Motor neuron (in vitro differentiated cells): ENCODE results near the gene CLTCL1. TPM values are rescaled to one million over a fixed set of nuclear protein-coding genes. Genes with fewer than 3 reads are reported as not detected.
A peak's percentile ranks its signal among the peaks of the same experiment; 100 is the strongest.
"Not testable (repeated sequence)": the region's sequence is repeated elsewhere in the genome, so short reads cannot be mapped to it uniquely, and the experiment has no call there.

Source experiments
- ATAC-seq, 8 experiments: fragments of 200-7000 bp; cut with Tn5 transposase; replicated peaks in 6 of 8; 2 replicates each; pipeline ENCODE4 v1.8.0; 2021; ENCODE audit warnings: mild to moderate bottlenecking in 8 of 8, moderate library complexity in 8 of 8
- H3K27ac ChIP-seq, 2 donors: fragments of 250-450 bp; sonication (Bioruptor Pico); 2 replicates each; pipeline ENCODE4 v1.9.0; 2021; ENCODE audit warnings: antibody characterized with exemption in 2 of 2, mild to moderate bottlenecking in 2 of 2, moderate library complexity in 1 of 2
- H3K4me1 ChIP-seq, 2 donors: fragments of 250-450 bp; sonication (Bioruptor Pico); replicated peaks in 1 of 2; 2 replicates each; pipeline ENCODE4 v1.6.1; 2021; ENCODE audit warnings: antibody characterized with exemption in 2 of 2, mild to moderate bottlenecking in 2 of 2, moderate library complexity in 1 of 2
- H3K4me3 ChIP-seq, 5 donors: fragments of 250-450 bp; sonication (Bioruptor Pico); 2 replicates each; pipeline ENCODE4 v1.9.0; 2021; ENCODE audit warnings: antibody characterized with exemption in 5 of 5, mild to moderate bottlenecking in 5 of 5, moderate library complexity in 4 of 5
- WGBS, 10 experiments: fragments of 450-650 bp; shearing (Covaris generic); methylation state at CpG; one replicate each; pipeline ENCODE4 v1.0.0; 2022; 5-methylcytosine and 5-hydroxymethylcytosine counted together
- in situ Hi-C, 9 experiments: fragments of 400-800 bp; cut with MboI; loops; one replicate each; pipeline ENCODE4 v1.15.0; 2021; ENCODE audit warnings: low sequenced_read_pairs in 9 of 9, low pct_unique_long_range_greater_than_20kb in 2 of 9; ENCODE audit not compliant: unreplicated experiment in 9 of 9
- total RNA-seq, 8 experiments: library from RNA; unstranded; fragments of 300-600 nt; gene quantifications; 2 replicates each; pipeline versions ENCODE4 v1.2.3 to v1.2.4, GENCODE V29; 2022

The CLTCL1 gene
- total RNA-seq, 8 experiments from 2014 or later = 3.5 to 12.8 (median 6.1) TPM

GRCh38 chr22:19204640-19205039 is 86.9 kb downstream of the CLTCL1 start:
- WGBS, 10 experiments = 80 to 100% (median 93%) methylated on average over 1 to 3 of the region's 4 CpGs; no CpG with 5 or more reads in 3 of the 10 experiments
- in situ Hi-C loops = loop anchor here in 1 of 9 experiments (25.0 kb wide), 1 partner anchor 133 kb away; no protein-coding TSS in a partner anchor

GRCh38 chr22:19203834-19204233 is 87.7 kb downstream of the CLTCL1 start:
- no peak overlapping the region for H3K27ac ChIP-seq
- WGBS, 10 experiments = 80 to 100% (median 90%) methylated on average over 1 to 7 of the region's 8 CpGs; no CpG with 5 or more reads in 5 of the 10 experiments
- no peak overlapping the region for H3K4me3 ChIP-seq
- peak in 3 of 8 experiments; percentile 34 to 95 (median 88) for ATAC-seq
- no peaks in the 10 kb centered on the region for H3K4me1 ChIP-seq
- in situ Hi-C loops = loop anchor here in 1 of 9 experiments (25.0 kb wide), 1 partner anchor 133 kb away; no protein-coding TSS in a partner anchor

More at GRCh38 chr22:19204640-19205039, 86.9 kb downstream of the CLTCL1 start:
- no peak overlapping the region for H3K27ac ChIP-seq
- ATAC-seq = no peak
- H3K4me1 ChIP-seq = no peaks in the 10 kb centered on the region
- H3K4me3 ChIP-seq = no peak overlapping the region

GRCh38 chr22:19202799-19203186 is 88.7 kb downstream of the CLTCL1 start:
- ATAC-seq, H3K4me1 ChIP-seq, H3K4me3 ChIP-seq, H3K27ac ChIP-seq: not testable (repeated sequence)
- WGBS, 10 experiments = 83 to 100% (median 100%) methylated on average over 1 to 2 of the region's 3 CpGs; no CpG with 5 or more reads in 7 of the 10 experiments
- in situ Hi-C loops = loop anchor here in 1 of 9 experiments (25.0 kb wide), 1 partner anchor 135 kb away; no protein-coding TSS in a partner anchor

GRCh38 chr22:19201869-19202798 is 89.4 kb downstream of the CLTCL1 start:
- in situ Hi-C loops = loop anchor here in 1 of 9 experiments (25.0 kb wide), 1 partner anchor 135 kb away; no protein-coding TSS in a partner anchor
- 80 to 100% (median 100%) methylated on average over 1 to 5 of the region's 18 CpGs; no CpG with 5 or more reads in 2 of the 10 experiments for WGBS, 10 experiments
- no peak overlapping the region for H3K27ac ChIP-seq
- H3K4me3 ChIP-seq = no peak overlapping the region
- H3K4me1 ChIP-seq = peaks cover 0 to 4% of the 10 kb centered on the region in 2 donors
- ATAC-seq = no peak

GRCh38 chr22:19201130-19201868 is 90.2 kb downstream of the CLTCL1 start:
- ATAC-seq = no peak
- Histone ChIP-seq H3K4me1 (peaks cover 0 to 8% of the 10 kb centered on the region in 2 donors), H3K4me3 (no peak overlapping the region), H3K27ac (no peak overlapping the region)
- WGBS, 10 experiments = 70 to 100% (median 97%) methylated on average over 1 to 17 of the region's 23 CpGs; no CpG with 5 or more reads in 2 of the 10 experiments
- in situ Hi-C loops = loop anchor here in 1 of 9 experiments (25.0 kb wide), 1 partner anchor 136 kb away; no protein-coding TSS in a partner anchor

GRCh38 chr22:19199479-19199878 is 92.0 kb downstream of the CLTCL1 start:
- WGBS, 10 experiments = 56 to 100% (median 94%) methylated on average over 1 to 7 of the region's 8 CpGs; no CpG with 5 or more reads in 2 of the 10 experiments
- ATAC-seq = peak in 2 of 8 experiments; percentile 17 to 45
- H3K4me1 ChIP-seq = peaks cover 0 to 8% of the 10 kb centered on the region in 2 donors
- H3K27ac ChIP-seq = no peak overlapping the region
- H3K4me3 ChIP-seq = no peak overlapping the region
- in situ Hi-C loops = loop anchor here in 2 of 9 experiments (25.0 kb wide), 2 partner anchors 238 to 438 kb away; partner anchors contain the start of genes C22orf39 (in 1 of the 2), HIRA (in 1 of the 2) and MRPL40 (in 1 of the 2)

- Histone ChIP-seq H3K4me1 (peaks cover 0 to 8% of the 10 kb centered on the region in 2 donors), H3K27ac (no peak overlapping the region), H3K4me3 (no peak overlapping the region)
- no peak for ATAC-seq
- in situ Hi-C loops = loop anchor here in 2 of 9 experiments (25.0 kb wide), 2 partner anchors 239 to 439 kb away; partner anchors contain the start of genes C22orf39 (in 1 of the 2), HIRA (in 1 of the 2) and MRPL40 (in 1 of the 2)
- 83 to 100% (median 91%) methylated on average over 1 to 8 of the region's 10 CpGs; no CpG with 5 or more reads in 1 of the 10 experiments for WGBS, 10 experiments
Measured at GRCh38 chr22:19197997-19198865, 93.3 kb downstream of the CLTCL1 start.

- Histone ChIP-seq H3K4me1 (peaks cover 0 to 8% of the 10 kb centered on the region in 2 donors), H3K4me3 (no peak overlapping the region), H3K27ac (peak overlapping the region in 1 of 2 donors; percentile 64)
- WGBS, 10 experiments = 50 to 100% (median 79%) methylated on average over 1 to 7 of the region's 11 CpGs; no CpG with 5 or more reads in 3 of the 10 experiments
- ATAC-seq = peak in 6 of 8 experiments; percentile 42 to 95 (median 80)
- in situ Hi-C loops = loop anchor here in 2 of 9 experiments (25.0 kb wide), 2 partner anchors 240 to 440 kb away; partner anchors contain the start of genes C22orf39 (in 1 of the 2), HIRA (in 1 of the 2) and MRPL40 (in 1 of the 2)
Measured at GRCh38 chr22:19196841-19197612, 94.5 kb downstream of the CLTCL1 start.

- in situ Hi-C loops = loop anchor here in 2 of 9 experiments (25.0 kb wide), 2 partner anchors 241 to 441 kb away; partner anchors contain the start of genes C22orf39 (in 1 of the 2), HIRA (in 1 of the 2) and MRPL40 (in 1 of the 2)
- Histone ChIP-seq H3K4me3 (no peak overlapping the region), H3K4me1 (peaks cover 0 to 8% of the 10 kb centered on the region in 2 donors), H3K27ac (peak overlapping the region in 1 of 2 donors; percentile 10)
- no peak for ATAC-seq
- WGBS, 10 experiments = 52 to 100% (median 83%) methylated on average over 1 to 7 of the region's 23 CpGs; no CpG with 5 or more reads in 3 of the 10 experiments
Measured at GRCh38 chr22:19195796-19196731, 95.5 kb downstream of the CLTCL1 start.
